Muscle layer of duodenum (tissue), 2 donors: ENCODE data around the gene PTPRA.
A peak's percentile ranks its signal among the peaks of the same experiment; 100 is the strongest.

Experiments
- H3K27ac ChIP-seq: one replicate; pipeline ENCODE4 v1.7.0; 2013; ENCODE audit warnings: mild to moderate bottlenecking, low read length
- H3K27me3 ChIP-seq: one replicate; pipeline ENCODE4 v1.7.0; 2013; ENCODE audit warnings: low read depth, mild to moderate bottlenecking, control low read depth, low read length
- H3K36me3 ChIP-seq, 2 donors: one replicate each; pipeline ENCODE4 v1.7.0; 2013; ENCODE audit warnings: low read length in 2 of 2, control low read depth in 1 of 2, mild to moderate bottlenecking in 1 of 2; ENCODE audit not compliant: insufficient read depth in 2 of 2, control insufficient read depth in 1 of 2
- H3K4me1 ChIP-seq, 2 donors: one replicate each; pipeline ENCODE4 v1.7.0; 2013; ENCODE audit warnings: low read length in 2 of 2, mild to moderate bottlenecking in 2 of 2, control low read depth in 1 of 2, moderate library complexity in 1 of 2; ENCODE audit not compliant: insufficient read depth in 2 of 2, control insufficient read depth in 1 of 2
- H3K4me3 ChIP-seq, 2 donors: one replicate each; pipeline ENCODE4 v1.7.0; 2013; ENCODE audit warnings: low read length in 2 of 2, low read depth in 1 of 2, mild to moderate bottlenecking in 1 of 2
- H3K9me3 ChIP-seq, 2 donors: one replicate each; pipeline ENCODE4 v1.7.0; 2013; ENCODE audit warnings: low read length in 2 of 2, control low read depth in 1 of 2, mild to moderate bottlenecking in 1 of 2; ENCODE audit not compliant: control insufficient read depth in 1 of 2
- donor health status: healthy.

The PTPRA gene

DNA sequence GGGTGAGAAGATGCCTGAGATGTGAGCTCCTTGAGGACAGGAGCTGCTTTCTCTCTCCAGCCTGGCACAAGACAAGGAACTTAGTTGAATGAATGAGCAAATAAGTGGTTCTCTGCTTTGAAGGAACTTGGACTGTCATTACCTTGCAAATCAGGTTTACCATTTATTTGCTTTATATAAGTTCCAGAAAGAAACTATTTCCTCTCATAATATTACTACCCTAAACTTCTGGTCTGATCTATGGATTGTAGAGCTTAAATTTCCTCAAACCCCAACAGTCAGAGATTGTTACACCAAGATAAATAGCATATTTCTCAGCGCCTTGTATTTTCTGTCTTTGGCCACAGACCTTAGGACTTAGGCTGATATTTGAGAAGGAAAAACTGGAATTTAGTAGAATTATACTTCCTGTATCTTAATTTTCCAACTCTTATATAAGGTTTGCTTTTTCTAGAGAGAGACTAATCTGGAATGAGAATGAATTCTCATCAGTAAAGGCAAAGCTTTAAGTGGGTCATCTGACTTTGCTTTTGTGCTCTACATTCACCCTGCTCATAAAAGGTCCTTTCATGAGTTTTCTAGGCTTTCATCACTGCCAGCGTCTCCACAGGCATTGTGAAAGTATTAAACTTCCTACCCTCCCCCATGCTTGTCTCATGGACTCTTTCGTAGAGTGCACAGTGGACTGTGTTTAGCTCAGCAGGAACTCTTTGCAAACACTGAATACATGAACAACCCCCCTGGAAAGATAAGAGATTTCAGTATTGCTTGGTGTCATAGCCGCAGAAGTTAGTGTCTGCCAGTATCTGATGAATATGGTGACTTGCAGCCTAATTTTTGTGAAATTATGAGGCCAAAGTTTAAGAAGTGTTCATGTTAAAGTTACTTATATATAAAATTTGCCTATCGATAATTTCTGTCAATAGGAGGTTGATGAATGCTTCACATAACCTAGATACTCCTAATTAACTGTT lies 74.0 kb downstream of the PTPRA start:
- Histone ChIP-seq H3K36me3 (no peaks in the 10 kb centered on the region), H3K4me1 (peaks cover 6% of the 10 kb centered on the region in 2 donors), H3K9me3 (no peaks in the 10 kb centered on the region), H3K27ac (peak overlapping the region; percentile 26), H3K27me3 (no peaks in the 10 kb centered on the region), H3K4me3 (no peak overlapping the region)

DNA sequence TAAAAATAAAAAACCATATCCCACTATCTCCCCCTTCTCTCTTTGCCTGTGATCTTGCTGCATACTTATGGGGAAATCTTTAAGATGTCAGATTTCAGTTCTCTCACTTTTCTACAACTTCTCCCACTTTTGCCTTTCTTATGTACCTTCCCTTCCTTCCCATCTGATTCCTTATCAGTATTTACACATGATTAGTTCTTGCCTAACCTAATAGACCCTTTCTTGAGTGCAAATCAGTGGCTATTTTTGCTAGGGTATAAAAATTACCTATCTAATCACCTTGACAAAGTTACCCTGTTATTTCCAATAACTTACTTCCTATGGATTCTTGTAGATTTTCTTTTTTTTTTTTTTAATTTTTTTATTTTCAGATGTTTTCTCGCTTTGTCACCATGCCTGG lies 75.7 kb downstream of the PTPRA start:
- H3K36me3 ChIP-seq = no peaks in the 10 kb centered on the region
- H3K27ac ChIP-seq = no peak overlapping the region
- no peak overlapping the region for H3K4me3 ChIP-seq
- peaks cover 6% of the 10 kb centered on the region in 2 donors for H3K4me1 ChIP-seq
- no peaks in the 10 kb centered on the region for H3K9me3 ChIP-seq
- H3K27me3 ChIP-seq = no peaks in the 10 kb centered on the region

DNA sequence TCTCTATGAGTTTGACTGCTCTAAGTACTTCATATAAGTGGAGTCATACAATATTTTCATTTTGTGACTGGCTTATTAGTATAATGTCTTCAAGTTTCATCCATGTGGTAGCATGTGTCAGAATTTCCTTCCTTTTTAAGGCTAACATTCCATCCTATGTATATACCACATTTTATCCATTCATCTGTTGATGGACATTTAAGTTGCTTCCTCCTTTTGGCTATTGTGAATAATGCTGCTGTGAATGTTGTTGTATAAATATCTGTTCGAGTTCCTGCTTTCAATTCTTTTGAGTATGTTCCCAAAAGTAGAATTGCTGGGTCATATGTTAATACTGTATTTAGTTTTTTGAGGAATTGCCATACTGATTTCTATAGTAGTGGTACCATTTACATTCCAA lies 79.5 kb downstream of the PTPRA start:
- H3K36me3 ChIP-seq = no peaks in the 10 kb centered on the region
- H3K27me3 ChIP-seq = no peaks in the 10 kb centered on the region
- H3K4me1 ChIP-seq = peaks cover 2 to 6% of the 10 kb centered on the region in 2 donors
- no peaks in the 10 kb centered on the region for H3K9me3 ChIP-seq
- no peak overlapping the region for H3K27ac ChIP-seq
- H3K4me3 ChIP-seq = no peak overlapping the region

DNA sequence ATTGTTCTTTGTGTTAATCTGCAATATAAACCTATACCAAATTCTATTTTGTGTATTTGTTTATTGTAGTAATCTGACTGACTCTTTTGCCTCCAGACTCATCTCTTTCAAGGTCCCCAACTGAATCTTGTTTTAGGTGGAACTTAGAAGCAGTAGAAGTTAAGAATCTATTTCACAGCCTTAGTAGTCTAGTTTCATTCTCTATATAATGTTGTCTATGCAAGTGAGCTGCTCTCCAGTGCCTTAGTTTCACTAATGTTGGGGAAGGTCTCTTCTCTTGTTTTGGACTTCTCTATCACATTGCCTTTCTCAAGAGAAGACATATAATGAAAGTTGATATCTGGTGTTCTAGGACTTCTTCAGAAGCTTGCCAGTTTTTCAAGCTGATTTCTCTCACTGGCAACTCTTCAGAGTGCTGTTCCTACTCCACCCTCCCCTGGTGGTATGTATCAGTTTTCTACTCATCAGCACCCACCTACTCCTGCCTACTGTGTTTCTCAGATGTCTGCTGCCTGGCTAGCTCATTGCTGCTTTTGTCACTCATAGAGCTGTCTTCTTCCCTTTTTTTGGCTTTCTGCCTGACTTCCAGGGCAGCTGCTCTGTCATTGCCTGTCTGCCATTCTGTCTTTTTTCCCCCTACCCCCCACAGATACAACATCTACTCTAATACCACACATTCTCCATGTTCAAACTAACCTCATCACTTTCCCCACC lies 82.1 kb downstream of the PTPRA start:
- Histone ChIP-seq H3K9me3 (no peaks in the 10 kb centered on the region), H3K27me3 (no peaks in the 10 kb centered on the region), H3K36me3 (no peaks in the 10 kb centered on the region), H3K4me3 (no peak overlapping the region), H3K4me1 (no peaks in the 10 kb centered on the region), H3K27ac (no peak overlapping the region)

DNA sequence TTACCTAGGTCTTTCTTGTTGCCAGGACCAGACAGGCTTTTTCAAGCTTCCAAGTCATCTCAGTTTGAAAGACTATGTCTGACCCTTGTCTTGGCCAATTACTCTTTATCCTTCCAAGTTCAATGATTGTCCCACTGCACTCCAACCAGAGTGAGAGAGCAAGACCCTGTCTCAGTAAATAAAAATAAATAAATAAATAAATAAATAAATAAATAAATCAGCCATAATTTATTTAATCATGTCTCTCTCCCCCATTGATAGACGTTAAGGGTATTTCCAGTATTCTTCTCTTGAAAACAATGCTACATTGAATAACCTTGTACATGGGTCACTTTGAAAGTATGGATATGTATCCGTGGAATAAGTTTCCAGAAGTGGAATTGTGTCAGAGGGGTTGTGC lies 83.2 kb downstream of the PTPRA start:
- Histone ChIP-seq H3K9me3 (no peaks in the 10 kb centered on the region), H3K4me3 (no peak overlapping the region), H3K27me3 (no peaks in the 10 kb centered on the region), H3K4me1 (no peaks in the 10 kb centered on the region), H3K36me3 (no peaks in the 10 kb centered on the region), H3K27ac (no peak overlapping the region)

DNA sequence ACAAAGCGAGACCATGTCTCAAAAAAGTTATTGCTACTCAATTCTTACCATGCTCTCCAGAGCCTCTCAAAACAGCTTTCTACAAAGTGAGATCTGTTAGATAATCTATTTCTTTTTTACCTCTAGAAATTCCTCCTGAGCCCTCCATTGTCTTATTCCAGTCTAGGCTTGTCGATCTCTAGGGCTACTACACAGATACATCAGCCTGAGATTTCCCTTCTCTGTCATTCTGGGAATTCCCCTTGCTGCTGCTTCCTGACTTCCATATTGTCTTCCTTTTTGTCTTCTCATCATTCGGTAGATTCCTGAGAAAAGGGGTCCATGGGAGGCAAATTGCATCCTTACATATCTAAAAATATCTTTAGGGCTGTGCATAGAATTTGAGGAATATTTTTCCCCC lies 94.6 kb downstream of the PTPRA start:
- Histone ChIP-seq H3K4me3 (no peak overlapping the region), H3K36me3 (peaks cover 24 to 31% of the 10 kb centered on the region in 2 donors), H3K4me1 (no peaks in the 10 kb centered on the region), H3K27me3 (no peaks in the 10 kb centered on the region), H3K9me3 (no peaks in the 10 kb centered on the region), H3K27ac (no peak overlapping the region)

DNA sequence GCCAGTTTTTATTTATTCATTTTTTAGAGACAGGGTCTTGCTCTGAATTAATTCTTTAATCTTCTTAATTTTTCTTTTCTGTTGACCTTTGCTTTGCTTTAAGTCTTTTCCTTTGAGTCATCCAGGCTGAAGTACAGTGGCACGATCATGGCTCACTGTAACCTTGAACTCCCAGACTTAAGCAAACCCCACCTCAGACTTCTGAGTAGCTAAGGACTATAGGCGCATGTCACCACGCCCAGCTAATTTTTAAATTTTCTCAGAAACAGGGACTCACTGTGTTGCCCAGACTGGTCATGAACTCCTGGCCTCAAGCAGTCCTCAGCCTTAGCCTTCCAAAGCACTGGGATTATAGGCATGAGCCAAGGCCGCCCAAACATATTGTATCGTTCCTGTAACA lies 98.8 kb downstream of the PTPRA start:
- Histone ChIP-seq H3K9me3 (no peaks in the 10 kb centered on the region), H3K27ac (no peak overlapping the region), H3K4me1 (no peaks in the 10 kb centered on the region), H3K36me3 (peaks cover 6 to 10% of the 10 kb centered on the region in 2 donors), H3K27me3 (no peaks in the 10 kb centered on the region), H3K4me3 (no peak overlapping the region)

DNA sequence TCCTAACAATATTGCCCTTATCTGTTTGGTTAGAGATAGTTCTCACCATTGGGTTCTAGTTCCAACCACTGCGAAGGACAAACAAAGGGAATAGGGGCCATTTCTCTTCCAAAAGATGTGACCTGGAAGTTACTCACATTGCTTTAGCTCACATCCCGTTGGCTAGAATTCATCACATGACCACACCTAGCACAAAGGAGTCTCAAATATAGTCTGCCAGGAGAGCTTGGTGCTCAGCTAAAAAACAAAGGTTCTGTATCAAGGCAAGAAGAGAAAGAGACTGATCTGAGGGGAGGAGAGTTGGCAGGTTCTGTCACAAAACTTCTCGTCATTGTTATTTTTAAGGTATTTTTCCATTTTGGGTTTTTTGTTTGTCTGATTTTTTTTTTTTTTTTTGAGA lies 100.3 kb downstream of the PTPRA start:
- H3K27ac ChIP-seq = no peak overlapping the region
- H3K36me3 ChIP-seq = peaks cover 3 to 9% of the 10 kb centered on the region in 2 donors
- H3K9me3 ChIP-seq = no peaks in the 10 kb centered on the region
- no peaks in the 10 kb centered on the region for H3K4me1 ChIP-seq
- H3K4me3 ChIP-seq = no peak overlapping the region
- no peaks in the 10 kb centered on the region for H3K27me3 ChIP-seq

DNA sequence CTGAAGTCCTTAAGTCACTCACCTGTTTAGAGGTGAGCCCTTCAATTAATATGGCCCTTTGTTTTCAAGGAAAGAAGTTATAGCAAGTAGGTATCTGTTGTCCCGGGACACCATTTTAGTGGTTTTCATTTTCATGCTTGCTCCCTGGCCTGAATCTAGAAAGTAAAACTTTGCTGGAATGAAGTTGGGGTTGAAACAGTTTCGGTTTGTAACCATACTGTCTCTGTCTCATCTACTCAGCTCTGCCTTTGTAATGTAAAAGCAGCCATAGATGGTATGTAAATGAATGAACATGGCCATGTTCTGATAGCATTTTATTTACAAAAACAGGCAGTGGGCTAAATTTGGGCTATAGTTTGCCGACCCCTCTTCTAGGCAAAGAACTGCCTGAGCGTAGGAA lies 105.2 kb downstream of the PTPRA start:
- no peak overlapping the region for H3K27ac ChIP-seq
- H3K4me3 ChIP-seq = no peak overlapping the region
- no peaks in the 10 kb centered on the region for H3K9me3 ChIP-seq
- H3K27me3 ChIP-seq = no peaks in the 10 kb centered on the region
- peaks cover 0 to 1% of the 10 kb centered on the region in 2 donors for H3K36me3 ChIP-seq
- no peaks in the 10 kb centered on the region for H3K4me1 ChIP-seq

DNA sequence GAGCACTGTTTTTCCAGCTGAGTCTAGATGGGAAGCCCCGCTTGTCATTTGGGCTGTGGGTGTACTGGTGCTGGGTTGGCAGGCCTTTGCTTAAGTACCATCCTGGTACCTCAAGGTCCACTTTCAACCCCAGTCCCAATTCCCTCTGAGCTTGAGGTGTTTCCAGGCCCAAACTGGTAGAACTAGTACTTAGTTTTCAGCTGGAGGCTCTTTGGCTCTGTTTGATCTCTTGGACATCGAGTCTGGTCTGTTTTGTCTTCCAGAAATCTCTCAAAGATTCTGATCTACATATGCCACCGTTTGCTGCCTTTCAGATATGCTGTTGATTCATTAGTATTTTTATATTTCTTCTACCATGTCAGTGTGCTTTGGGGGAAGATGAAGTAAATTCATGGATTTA lies 108.4 kb downstream of the PTPRA start:
- H3K27me3 ChIP-seq = no peaks in the 10 kb centered on the region
- H3K36me3 ChIP-seq = no peaks in the 10 kb centered on the region
- H3K4me1 ChIP-seq = peaks cover 0 to 16% of the 10 kb centered on the region in 2 donors
- no peaks in the 10 kb centered on the region for H3K9me3 ChIP-seq
- no peak overlapping the region for H3K27ac ChIP-seq
- no peak overlapping the region for H3K4me3 ChIP-seq

DNA sequence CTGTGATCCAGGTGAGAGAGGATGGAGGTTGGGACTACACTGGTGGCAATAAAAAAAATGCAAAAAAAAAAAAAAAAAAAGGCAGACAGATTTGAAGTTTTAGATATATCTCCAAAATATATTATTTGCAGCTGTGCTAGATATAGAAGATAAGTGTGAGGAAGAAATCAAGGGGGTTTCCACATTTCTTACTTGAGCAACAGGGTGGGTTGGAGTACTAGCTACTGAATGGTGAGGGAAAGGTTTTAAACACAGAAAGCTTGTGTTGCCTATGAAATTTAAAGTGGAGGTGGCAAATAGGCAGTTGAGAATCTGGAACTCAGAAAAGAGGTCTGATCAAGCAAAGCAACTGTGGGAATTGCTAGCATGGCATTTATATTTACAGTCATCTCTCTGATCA lies 110.2 kb downstream of the PTPRA start:
- Histone ChIP-seq H3K36me3 (peaks cover 12 to 16% of the 10 kb centered on the region in 2 donors), H3K27ac (no peak overlapping the region), H3K9me3 (no peaks in the 10 kb centered on the region), H3K27me3 (no peaks in the 10 kb centered on the region), H3K4me3 (no peak overlapping the region), H3K4me1 (peaks cover 0 to 16% of the 10 kb centered on the region in 2 donors)
